ENCODE data around the gene TRIM40. TPM values are rescaled to one million over a fixed set of nuclear protein-coding genes. Genes with fewer than 3 reads are reported as not detected.

TRIM40 gene
- total RNA-seq, 1 donor from 2014 or later, result not detected

GRCh38 chr6:30178837-30179236 is 42.9 kb downstream of the TRIM40 start:
- intact Hi-C loops (cut with DNase I), result no loop called here
- H3K4me3 ChIP-seq, result no peak overlapping the region
- DNase-seq (ENCODE audit: extremely low spot score in 2 of 2), result no peak

GRCh38 chr6:30180145-30180544 is 44.2 kb downstream of the TRIM40 start:
- Histone ChIP-seq H3K9me3 (no peaks in the 10 kb centered on the region), H3K27ac (no peak overlapping the region), H3K36me3 (peaks cover 0 to under 1% of the 10 kb centered on the region in 2 donors), H3K27me3 (no peaks in the 10 kb centered on the region), H3K4me3 (no peak overlapping the region), H3K4me1 (no peaks in the 10 kb centered on the region)
- intact Hi-C loops (cut with DNase I), result no loop called here
- no peak for TF ChIP-seq CTCF (IDR thresholded peaks at IDR 0.05)
- TF ChIP-seq POLR2AphosphoS5 (IDR thresholded peaks at IDR 0.05; ENCODE audit: insufficient read depth in 1 of 2, low read depth in 1 of 2), result no peak
- DNase-seq (ENCODE audit: extremely low spot score in 2 of 2), result no peak

More at GRCh38 chr6:30178837-30179236, 42.9 kb downstream of the TRIM40 start:
- TF ChIP-seq POLR2AphosphoS5 (IDR thresholded peaks at IDR 0.05; ENCODE audit: insufficient read depth in 1 of 2, low read depth in 1 of 2), result no peak
- TF ChIP-seq CTCF (IDR thresholded peaks at IDR 0.05), result no peak
- no peak for TF ChIP-seq POLR2A (IDR thresholded peaks at IDR 0.05)
- Histone ChIP-seq H3K4me1 (no peaks in the 10 kb centered on the region), H3K36me3 (no peaks in the 10 kb centered on the region), H3K27ac (no peak overlapping the region), H3K9me3 (no peaks in the 10 kb centered on the region), H3K27me3 (no peaks in the 10 kb centered on the region)

DNA sequence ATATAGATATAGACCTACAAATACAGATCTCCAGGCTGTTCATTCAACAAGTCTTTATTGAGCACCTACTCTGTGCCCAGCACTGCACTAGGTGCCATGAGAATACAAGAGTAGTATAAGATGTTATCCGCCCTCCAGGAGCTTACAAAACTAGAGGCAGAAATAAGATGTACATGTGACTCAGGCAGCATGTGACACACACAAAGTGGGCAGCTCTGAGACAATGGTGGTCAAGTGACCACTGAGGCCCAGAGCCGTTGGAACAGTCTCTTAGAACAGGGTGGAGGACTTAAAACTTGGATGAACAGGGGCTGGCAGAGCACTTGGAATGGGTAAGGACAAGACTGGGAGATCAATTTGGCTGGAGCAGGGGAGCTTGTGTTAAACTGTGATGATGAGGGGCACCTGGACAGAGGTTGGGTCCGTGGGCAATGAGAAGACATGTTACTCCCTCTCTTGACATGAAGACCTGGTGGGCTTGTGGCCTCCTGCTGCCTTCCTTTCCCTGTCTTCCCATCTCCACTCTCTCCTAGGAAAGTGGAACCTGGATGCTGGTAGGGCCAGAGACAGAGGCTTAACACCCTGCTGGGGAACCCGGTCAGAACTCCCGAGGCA is 48.6 kb downstream of the TRIM40 start:
- Histone ChIP-seq H3K4me1 (no peaks in the 10 kb centered on the region), H3K27me3 (no peaks in the 10 kb centered on the region), H3K4me3 (no peak overlapping the region), H3K27ac (no peak overlapping the region), H3K36me3 (peaks cover 0 to 30% of the 10 kb centered on the region in 2 donors), H3K9me3 (no peaks in the 10 kb centered on the region)
- intact Hi-C loops (cut with DNase I), result no loop called here
- DNase-seq (ENCODE audit: extremely low spot score in 2 of 2), result no peak
- TF ChIP-seq POLR2AphosphoS5 (IDR thresholded peaks at IDR 0.05; ENCODE audit: insufficient read depth in 1 of 2, low read depth in 1 of 2), result no peak
- TF ChIP-seq POLR2A (IDR thresholded peaks at IDR 0.05), result no peak
- no peak for TF ChIP-seq CTCF (IDR thresholded peaks at IDR 0.05)

DNA sequence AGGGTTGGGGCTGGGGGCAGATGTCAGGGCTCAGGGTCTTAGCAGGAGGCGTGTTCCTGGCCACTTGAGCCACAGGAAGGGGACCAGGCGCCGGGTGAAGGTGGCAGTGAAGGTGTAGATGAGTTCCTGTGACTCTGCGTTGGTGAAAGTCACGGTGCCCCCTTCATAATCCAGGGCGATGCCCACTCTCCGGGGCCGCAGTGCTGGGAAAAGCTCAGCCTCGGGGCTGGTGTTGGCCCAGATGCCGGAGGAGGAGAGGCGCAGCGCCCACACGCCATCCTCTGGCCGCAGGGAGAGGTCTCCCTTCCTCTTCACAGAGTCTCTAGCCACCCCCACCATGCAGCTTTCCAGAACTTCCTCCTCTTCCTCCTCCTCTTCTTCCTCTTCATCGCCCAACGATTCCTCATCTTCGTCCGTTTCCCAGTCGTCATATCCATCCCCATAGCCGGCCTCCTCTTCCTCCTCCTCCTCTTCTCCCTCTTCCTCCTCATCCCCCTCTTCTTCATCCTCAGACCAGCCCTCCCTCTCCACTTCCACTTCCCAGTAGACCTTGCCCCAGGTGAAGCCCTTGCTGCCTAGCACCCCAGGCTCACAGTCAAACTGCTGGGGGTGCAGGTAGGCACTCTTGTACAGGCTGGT is 50.0 kb downstream of the TRIM40 start:
- TF ChIP-seq POLR2A (IDR thresholded peaks at IDR 0.05) (no peak), CTCF (IDR thresholded peaks at IDR 0.05) (no peak), POLR2AphosphoS5 (IDR thresholded peaks at IDR 0.05; ENCODE audit: insufficient read depth in 1 of 2, low read depth in 1 of 2) (no peak)
- intact Hi-C loops (cut with DNase I), result no loop called here
- H3K27ac ChIP-seq, result no peak overlapping the region
- H3K27me3 ChIP-seq, result no peaks in the 10 kb centered on the region
- no peaks in the 10 kb centered on the region for H3K4me1 ChIP-seq
- DNase-seq (ENCODE audit: extremely low spot score in 2 of 2), result peak in 1 of 2 donors; percentile 49
- H3K4me3 ChIP-seq, result no peak overlapping the region
- H3K36me3 ChIP-seq, result peaks cover 0 to 44% of the 10 kb centered on the region in 2 donors
- no peaks in the 10 kb centered on the region for H3K9me3 ChIP-seq

DNA sequence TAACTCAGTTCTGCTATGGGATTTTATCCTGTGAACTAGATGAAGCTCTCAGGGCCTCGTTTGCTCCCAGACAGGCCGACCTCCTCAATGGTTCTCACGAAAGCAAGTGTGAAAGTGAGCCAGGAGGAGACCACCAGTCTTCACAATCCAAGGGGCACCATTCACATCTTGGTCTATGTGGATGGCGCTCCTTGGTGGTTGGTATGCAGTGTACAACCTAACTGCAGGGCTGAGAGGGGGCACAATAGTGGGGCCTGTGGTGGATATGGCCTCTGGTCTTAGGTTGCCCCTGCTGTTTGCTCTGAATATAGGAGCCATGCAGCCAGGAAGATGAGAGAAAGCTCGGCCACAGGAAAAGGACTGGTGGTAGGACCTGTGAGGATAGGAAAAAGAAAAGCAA is 52.6 kb downstream of the TRIM40 start:
- TF ChIP-seq CTCF (IDR thresholded peaks at IDR 0.05), result no peak
- H3K36me3 ChIP-seq, result peaks cover 0 to 60% of the 10 kb centered on the region in 2 donors

More for the DNA sequence above, 52.6 kb downstream of the TRIM40 start:
- H3K4me3 ChIP-seq, result no peak overlapping the region
- DNase-seq (ENCODE audit: extremely low spot score in 2 of 2), result no peak
- no peak overlapping the region for H3K27ac ChIP-seq
- H3K9me3 ChIP-seq, result no peaks in the 10 kb centered on the region
- no peaks in the 10 kb centered on the region for H3K27me3 ChIP-seq
- H3K4me1 ChIP-seq, result no peaks in the 10 kb centered on the region
- intact Hi-C loops (cut with DNase I), result no loop called here

All from vagina (tissue), 2 donors.